ELF-1 (cell line): Measurements from ENCODE around the gene MTG2.

Source experiments
- DNase-seq: peaks from one replicate; pipeline ENCODE4 v3.0.0-alpha.2; 2016; ENCODE audit warnings: low read depth, low spot score

The MTG2 gene

GRCh38 chr20:62182469-62183425 lies at the start of gene MTG2:
MTG2 (plus strand) TSS chr20:62183028; CDS start chr20:62193421, 10,393 bp downstream.
- DNase-seq, result peak; percentile 97

- DNase-seq, result no peak
These were observed 49.6 kb upstream of the MTG2 start for GRCh38 chr20:62133051-62133845.

- DNase-seq, result no peak
These were observed 49.0 kb upstream of the MTG2 start for GRCh38 chr20:62133864-62134263.

- DNase-seq, result no peak
These were observed 48.0 kb upstream of the MTG2 start for GRCh38 chr20:62134735-62135231.

GRCh38 chr20:62135573-62136266 lies 47.1 kb upstream of the MTG2 start:
- no peak for DNase-seq

- DNase-seq, result peak; percentile 73
These were observed 46.3 kb upstream of the MTG2 start for GRCh38 chr20:62136283-62137091.

GRCh38 chr20:62137092-62137384 lies 45.8 kb upstream of the MTG2 start:
- no peak for DNase-seq

GRCh38 chr20:62137478-62138203 lies 45.2 kb upstream of the MTG2 start:
- DNase-seq, result no peak

GRCh38 chr20:62138204-62138543 lies 44.7 kb upstream of the MTG2 start:
- no peak for DNase-seq

- no peak for DNase-seq
These were observed 43.9 kb upstream of the MTG2 start for GRCh38 chr20:62138912-62139311.

GRCh38 chr20:62139636-62140035 lies 43.2 kb upstream of the MTG2 start:
- DNase-seq, result no peak

- no peak for DNase-seq
These were observed 41.8 kb upstream of the MTG2 start for GRCh38 chr20:62141043-62141396.

- peak; percentile 44 for DNase-seq
These were observed 41.2 kb upstream of the MTG2 start for GRCh38 chr20:62141397-62142251.

GRCh38 chr20:62142252-62143080 lies 40.4 kb upstream of the MTG2 start:
- DNase-seq, result no peak

GRCh38 chr20:62143081-62143956 lies 39.5 kb upstream of the MTG2 start, which contains the start of the genes PSMA7 and SS18L1:
PSMA7 (minus strand) TSS chr20:62143394; CDS start chr20:62143303, 91 bp downstream.
SS18L1 (plus strand) TSS chr20:62143769; CDS start chr20:62143821, 52 bp downstream.
- DNase-seq, result peak; percentile 78

GRCh38 chr20:62143957-62144825 lies 38.6 kb upstream of the MTG2 start:
- peak; percentile 50 for DNase-seq

- no peak for DNase-seq
These were observed 37.2 kb upstream of the MTG2 start for GRCh38 chr20:62145688-62146018.
